Dermis blood vessel endothelial cell (primary cell): ENCODE results near the gene SH2D6. TPM values are rescaled to one million over a fixed set of nuclear protein-coding genes. Genes with fewer than 3 reads are reported as not detected.
"Not testable (repeated sequence)": the region's sequence is repeated elsewhere in the genome, so short reads cannot be mapped to it uniquely, and the experiment has no call there.

ENCODE experiments used
- DNase-seq: peaks from one replicate; pipeline ENCODE4 v3.0.0; 2010
- total RNA-seq: library from RNA; depleted of rRNA; stranded (reverse); fragments of >200 nt; gene quantifications from 2 replicates; pipeline ENCODE4 v1.2.3, GENCODE V29; 2014

SH2D6 gene
- total RNA-seq, 1 donor from 2014 or later = not detected

DNA sequence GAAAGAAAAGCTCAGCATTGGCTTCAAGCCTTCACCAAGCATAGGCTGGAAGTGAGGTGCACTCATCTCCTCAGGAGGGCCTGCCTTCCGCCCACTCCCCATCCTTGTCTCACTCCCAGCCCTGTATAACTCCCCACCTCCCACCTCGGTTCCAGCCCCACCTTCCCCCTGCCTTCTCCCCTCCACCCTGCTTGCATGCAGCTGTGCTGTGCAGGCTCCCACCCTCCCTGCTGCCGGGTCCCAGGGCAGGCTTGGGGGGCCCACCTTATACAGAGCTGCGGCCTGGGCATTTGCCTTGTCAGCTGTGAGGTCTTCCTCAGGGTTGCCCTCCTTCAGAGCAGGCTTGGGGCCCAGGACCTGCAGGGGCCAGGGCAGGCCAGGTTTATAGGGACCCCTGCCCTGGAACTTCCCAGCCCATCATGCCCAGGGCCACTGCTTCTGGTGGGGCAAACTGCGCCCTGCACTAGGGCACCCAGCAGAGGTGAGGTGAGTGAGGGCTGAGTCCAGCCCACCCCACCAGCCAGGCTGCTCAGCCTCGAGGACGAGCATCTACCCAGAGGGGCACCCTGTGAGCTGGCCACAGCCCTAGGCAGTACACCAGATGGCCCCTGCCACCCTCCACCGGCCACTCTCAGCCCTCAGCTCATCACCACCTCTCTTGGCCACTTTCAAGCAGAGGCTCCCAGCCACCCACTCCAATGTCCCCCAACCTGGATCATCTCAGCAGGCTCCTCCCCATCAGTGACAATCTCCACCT is 19.9 kb upstream of the SH2D6 start:
- no peak for DNase-seq

DNA sequence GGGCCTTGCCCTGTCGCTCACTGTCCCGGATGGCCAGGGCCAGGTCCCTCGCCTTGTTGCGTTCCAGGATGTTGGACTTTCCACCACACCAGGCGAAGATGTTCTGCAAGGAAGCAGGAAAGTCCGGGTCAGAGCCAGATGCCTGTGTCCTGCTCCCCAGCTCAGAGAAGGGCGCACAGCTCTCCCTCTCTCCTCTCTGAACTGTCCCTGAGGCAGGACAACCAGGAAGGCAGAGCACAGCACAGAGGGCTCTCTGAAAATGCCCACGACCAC is 19.4 kb upstream of the SH2D6 start:
- DNase-seq = no peak

DNA sequence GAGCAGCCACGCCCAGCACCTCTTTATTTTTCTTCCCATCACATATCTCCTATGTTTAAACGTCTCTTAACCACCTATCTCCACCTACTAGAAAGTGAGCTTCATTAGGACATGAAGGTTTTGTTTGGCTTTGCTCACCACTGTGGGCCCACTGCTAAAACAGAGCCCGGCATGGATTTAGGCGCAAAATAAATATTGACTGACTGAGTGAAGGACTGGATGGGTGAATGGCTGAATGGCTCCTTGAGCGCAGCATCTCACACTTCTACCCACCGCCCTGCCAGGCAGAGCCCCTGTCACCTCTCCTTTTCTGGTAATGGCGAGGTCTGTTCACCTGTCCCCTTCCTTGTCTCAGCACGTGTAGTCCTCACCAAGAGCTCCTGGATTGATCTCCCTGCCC is 18.5 kb upstream of the SH2D6 start:
- DNase-seq = no peak

DNA sequence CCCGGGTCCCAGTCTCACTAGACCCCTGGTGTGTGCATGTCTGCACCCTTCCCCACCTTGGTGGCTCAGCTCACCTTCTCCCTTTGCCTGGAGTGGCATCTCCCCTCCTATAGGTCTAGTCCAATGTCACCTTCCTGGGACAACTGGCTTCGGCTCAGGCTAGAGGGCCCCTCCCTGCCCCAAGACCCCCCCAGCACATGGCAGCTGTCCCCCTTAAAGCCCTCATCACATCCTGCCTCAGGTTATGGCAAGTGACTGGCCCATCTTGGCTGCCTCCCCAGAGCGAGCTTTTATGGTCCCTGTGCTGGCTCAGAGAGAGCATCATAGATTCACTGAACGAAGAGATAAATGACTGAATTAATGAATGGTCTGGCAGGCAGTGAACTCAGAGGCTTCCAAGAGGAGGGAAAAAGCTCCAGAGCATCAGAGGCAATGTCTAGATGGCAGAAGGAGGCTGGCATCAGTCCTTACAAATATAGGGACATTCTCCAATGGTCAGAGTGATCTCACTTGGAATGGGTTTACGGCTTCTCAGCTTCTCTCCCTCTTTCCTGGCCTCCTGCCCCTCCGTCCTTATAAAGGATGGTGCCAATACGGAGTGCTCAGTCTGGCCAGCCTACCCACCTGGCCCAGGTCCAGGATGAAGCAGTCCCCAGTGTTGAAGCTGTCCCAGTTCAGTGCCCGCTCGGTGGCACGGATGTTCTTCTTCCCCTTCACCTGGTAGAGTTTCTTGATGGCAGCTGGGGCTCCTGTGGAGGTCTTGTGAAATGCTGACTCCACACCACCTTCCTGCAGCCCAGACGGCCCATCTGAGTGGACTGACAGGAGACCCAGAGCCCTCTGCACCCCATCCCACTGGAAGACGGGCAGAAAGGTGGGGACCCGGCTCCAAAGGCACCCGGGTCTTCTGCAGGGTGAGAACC is 17.7 kb upstream of the SH2D6 start:
- no peak for DNase-seq

DNA sequence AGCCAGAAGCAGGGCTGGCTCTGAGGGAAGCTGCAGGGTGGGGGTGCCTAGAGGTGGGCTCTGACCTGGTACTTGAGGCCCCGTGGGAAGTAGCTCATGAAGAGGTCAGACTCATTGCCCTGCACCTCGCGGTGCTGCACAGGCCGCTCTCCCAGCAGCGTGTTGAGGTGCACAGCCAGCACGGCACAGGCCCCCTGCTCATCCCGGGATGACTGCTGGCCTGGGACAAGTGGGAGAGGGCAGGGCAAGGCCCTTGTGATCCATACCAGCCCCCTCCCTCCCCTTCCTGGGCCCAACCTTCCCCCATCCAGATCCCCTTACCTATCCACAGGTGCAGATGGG is 17.1 kb upstream of the SH2D6 start:
- DNase-seq = no peak

DNA sequence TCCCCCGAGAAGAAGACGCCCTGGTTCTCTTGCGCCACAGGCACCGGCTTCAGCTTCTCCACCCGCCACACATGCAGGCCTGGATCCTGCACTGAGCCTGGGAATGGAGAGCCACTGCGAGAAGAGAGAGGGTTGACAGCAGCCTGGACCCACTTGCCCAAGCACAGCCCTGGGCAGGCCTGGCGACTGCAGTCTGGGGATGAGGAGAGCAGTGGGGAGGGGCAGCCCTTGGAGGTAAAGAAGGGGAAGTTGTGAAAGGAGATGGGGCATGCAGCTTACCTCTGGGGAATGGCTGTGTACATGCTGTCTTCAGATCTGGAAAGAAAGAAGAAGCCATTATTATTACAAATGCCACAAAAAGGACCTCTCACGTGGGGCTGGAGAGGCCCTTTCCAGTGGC is 16.7 kb upstream of the SH2D6 start:
- DNase-seq = no peak

DNA sequence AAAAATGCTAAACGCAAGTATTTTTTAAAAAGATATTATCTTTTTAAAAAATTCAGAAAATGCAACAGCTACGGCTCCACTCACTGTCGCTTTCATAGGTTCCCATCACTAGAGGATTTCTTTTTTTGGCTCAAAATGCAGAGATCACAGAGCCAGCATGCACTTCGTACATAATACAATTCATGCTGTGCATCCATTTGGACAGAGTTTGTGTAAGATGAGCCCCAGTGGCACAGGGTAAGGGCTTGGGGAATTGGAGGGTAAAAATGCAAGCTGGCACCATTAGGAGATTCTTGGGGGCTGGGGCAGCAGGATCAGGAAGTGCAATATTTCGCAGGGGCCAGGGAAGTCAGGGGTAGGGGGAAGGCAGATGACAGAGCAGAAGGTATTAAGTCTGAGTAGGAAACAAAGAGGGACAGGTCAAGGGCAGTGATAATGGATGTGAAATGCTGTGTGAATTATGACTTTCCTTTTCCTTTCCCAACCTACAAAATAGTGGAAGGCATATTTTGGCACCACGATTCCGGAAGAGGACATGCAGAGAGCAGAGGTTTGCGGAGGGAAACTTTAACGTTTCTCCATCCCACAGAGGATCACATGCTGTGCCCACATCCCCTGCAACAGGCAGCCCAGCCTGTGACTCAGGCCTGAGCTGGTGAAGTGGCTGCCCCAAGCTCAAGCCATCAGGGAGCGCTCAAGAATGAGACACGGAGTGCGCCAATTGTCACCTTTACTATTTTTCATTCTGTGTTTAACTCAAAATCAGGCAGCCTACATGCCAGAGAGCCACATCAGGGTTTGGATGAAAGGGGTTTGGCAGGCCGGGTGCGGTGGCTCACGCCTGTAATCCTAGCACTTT is 13.1 kb upstream of the SH2D6 start:
- peak; percentile 47 for DNase-seq

DNA sequence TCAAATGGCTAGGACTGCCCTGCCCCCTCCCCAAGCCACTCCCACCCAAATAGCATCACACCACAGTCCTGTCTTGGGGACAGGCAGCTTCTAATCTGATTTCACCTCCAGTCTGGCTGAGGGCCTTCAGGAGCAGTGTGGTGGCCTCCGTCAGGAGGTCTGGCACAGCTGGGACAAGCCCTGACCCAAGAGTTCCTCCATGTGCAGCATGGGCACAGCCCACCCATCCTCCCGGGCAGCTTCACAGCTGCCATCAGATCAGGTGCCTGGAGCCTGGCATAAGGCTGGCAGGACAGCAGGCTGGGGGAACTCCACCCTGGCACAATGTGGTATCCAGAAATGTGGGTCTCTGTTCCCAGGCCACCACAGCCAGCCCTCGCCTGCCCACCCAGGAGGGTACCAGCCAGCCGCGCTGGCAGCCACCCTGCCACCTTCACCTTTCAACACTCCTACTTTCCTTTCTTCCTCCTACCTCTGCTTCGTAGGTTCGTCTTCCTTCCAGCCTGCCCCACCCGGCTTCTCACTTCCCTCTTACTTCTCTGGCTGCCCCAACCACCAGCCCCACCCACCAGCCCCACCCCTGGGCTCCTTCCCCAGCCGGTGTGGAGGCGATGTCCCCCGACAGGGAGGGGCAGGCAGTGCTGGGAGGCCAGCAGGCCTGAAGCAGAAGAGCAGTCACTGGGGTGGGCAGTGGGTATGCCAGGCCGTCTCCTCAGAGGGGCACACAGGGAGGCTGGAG is 8.5 kb upstream of the SH2D6 start, which contains the start of gene CAPG:
CAPG (minus strand) TSS at position 522 of the 739 bp plus-strand sequence. CDS start 8,221 bp downstream, outside the sequence.
- no peak for DNase-seq

DNA sequence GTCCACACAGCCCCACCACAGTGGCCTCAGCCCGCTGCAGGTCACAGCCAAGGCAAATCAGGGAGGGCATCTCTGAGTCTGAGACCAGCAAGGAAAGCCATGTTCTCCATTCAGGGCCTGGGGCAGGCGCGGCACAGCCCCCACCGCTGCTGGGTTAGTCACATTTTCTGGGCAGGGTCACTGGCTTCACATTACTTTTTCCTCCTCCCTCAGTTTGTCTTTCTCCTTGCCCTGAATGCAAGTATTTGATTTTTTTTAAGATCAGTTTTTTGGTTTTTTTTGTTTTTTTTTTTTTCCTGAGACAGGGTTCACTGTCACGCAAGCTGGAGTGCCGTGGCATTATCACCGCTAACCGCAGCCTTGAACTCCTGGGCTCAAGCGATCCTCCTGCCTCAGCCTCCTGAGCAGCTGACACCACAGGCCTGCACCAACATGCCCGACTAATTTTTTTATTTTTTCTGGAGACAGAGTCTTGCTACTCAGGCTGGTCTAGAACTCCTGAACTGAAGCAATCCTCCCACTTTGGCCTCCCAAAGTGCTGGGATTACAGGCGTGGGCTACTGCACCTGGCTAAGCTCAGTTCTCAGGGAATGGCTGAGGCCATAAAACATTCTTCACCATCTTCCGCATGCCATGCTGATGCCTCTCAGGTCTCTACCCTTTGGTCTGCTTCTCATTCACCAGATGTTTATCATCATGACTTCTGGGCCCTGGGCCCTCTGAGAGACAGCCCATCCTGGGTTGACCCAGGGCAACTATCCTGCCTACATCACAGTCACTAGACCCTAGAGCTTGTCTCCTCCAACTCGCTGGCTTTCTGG is 7.7 kb upstream of the SH2D6 start:
- no peak for DNase-seq

DNA sequence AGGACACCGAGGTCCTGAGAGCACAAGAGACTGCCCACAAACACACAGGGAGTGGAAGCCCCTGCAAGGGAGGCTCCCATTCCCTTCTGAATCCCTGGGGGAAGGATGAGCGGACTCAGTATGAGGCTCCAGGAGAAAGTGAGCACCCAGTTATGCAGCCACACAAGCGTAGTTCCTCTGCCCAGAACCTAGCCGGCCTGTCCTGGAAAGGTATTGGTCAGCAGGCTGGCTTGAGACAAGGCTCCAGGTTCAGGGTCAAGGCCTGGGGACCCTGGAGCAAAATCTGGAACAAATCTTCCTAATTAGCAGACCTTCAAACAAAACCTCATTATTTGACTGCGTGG is 7.1 kb upstream of the SH2D6 start:
- DNase-seq = no peak

DNA sequence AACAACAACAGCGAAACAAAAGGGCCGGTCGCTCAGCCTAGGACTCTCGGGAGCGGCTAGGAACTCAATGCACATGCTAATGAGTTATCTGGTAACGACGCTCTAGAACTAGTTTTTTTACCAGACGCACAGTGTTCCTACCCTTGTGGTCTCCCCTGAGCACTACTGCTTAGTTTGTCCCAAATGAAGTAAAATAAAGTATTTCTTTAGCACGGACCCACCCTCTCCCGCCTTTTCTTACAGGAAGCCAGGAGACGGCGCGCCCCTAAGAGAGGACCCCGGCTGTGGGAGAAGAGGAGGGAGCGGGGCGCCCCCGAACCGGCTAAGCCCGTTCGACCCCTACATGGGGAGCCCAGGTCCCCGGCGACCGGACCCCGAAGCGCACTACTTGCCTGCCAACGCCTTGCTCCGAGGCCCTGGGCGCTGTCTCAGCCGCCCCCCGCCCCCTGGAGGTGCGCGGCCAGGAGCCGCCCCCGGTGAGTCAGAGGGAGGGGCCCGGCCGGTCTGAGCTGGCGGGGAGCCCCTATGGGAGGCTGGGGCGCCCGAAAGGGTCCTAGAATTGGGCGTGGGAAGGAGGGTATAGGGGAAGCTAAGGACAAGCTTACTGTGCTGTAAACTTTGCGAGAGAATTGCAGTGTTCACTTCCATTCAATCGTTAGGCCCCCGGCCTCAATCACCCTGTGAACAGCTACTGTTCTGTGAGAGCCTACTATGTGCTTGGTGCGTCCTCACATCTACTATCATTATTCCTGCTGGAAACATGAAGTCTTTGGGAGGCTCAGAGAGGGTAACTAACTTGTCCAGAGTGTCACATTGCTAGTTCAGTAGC is 4.7 kb upstream of the SH2D6 start:
- DNase-seq = peak; percentile 56

DNA sequence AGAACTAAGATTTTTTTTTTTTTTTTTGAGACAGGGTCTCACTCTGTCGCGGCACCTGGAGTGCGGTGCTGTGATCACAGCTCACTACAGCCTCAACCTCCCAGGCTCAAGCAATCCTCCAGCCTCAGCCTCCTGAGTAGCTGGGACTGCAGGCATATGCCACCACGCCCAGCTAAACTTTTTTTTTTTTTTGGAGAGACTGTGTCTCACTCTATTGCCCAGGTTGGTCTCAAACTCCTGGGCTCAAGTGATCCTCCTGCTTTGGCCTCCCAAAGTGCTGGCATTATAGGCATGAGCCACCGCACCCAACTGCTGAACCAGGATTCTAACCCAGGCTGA is 4.1 kb upstream of the SH2D6 start:
- not testable (repeated sequence) for DNase-seq

DNA sequence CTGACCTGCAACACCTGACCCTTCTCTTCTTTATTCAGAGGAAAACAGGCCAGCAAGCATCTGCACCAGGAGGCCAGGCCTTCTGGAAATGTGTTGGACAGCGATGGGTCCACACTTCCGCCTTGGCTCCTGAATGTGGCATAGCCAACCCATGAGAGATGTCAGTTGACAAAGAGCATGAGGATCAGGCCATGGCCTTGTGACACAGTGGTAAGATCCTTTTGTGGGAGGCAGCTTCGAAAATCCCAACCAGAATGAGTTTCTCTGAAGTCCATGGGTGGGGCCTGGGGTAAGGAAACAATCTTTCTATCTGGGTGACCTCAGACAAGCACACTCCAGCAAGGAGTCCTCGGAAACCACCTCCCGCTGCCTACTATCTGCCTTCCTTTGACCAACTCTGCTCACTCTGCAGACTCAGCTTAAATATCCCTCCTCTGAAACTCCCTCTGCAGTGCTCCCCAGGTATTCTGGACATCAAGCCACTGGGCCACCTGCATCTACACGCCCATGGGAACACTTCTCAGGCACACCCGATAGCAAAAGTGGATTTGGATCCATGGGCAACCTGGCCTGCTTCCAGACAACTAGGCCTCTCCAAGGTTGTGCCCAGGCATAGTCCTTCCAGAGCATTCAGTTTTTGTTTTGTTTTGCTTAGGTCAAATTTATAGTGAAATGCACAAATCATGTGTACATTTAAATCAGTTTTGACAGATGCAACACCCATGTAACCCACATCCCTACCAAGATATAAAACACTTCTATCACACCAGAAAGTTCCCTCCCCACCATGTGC is 3.6 kb upstream of the SH2D6 start:
- no peak for DNase-seq

DNA sequence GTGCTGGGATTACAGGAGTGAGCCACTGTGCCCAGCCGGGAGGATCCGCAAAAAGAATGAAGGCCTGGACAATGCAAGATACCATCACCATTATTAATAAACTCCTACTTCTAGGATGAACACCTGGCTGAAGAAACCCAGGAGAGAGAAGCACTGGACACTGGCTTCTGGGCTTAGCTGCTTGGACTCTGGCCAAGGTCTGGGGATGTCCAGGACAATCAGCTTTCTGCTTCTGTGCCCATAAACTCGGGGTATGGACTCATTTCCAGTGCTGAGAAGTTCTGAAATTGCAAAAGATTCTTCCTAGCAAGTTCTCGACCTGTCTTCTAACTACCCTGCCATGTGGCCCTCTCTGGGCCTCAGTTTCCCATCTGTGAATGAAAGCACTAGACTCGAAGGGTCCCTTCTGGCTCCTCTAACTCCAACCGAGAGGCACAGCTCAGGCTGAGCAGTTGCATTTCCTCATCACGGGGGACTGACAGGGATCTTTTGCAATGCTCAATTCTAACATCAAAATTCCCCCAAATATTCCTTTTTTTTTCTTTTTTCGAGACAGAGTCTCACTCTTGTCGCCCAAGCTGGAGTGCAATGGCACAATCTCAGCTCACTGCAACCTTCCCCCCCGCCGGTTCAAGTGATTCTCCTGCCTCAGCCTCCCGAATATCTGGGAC is 2.4 kb upstream of the SH2D6 start:
- DNase-seq = no peak

DNA sequence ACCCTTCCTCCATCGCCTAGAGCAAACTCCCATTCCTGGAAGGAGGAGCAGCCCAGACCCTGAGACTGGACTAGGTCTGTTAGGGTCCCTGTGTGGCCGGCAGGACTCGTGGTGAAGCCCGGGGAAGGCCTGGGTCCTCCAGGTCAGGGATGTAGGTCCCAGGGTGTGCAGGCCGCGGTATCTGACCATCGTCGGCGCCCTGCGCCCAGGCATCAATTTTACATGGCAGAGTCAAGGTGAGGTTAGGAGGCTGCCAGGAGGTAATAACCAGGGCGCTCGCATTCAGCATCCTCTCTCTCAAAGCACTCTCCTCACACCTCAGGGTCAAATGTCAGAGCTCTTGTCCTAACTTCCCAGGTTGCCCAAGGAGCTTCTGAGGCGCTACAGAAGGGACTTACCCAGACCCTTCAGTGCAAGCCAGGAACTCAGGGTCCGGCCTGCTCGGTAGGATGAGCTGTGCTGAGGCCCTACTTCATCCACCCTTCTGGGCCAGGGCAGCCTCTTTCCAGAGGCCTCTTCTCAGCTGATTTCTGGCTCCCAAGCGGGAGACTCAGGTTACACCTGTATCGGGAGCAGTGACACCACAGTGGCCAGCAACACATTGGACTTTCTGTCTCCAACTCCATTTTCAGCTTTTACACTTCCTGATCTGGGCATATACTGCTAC is 628 bp downstream of the SH2D6 start:
- no peak for DNase-seq

DNA sequence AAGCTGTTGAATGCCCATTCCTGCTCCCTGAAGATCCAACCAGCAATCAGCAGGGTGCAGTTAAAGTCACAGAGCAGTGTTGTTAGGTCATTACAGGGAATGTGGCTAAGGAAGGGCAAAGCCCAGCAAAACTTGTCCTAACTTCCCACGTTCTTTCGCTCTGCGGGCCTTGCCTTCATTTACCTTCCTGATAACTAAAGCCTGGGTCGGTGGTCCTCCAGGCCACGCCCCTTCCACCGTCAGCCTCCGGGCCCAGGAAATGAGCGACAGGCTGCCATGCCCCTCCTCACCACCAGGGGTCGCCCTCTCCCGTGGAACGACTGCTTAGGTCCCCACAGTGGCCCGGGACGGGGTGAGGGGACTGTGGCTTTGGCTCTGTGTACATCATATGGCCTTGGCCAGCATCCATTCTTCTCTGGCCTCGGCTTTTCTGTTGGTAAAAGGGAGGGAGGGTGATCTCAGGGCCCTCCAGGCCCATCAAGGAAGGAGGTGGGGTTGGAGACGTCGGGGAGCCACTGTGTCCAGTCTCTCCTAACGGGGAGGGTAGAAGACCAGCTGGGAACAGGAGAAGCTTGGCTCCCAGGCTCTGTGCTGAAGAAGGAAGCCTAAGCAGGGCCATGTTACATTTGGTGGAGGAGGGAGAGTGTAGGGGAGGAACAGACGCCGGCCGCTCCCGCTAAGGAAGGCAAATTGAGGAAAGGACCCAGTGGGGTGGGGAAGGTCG is 2.2 kb downstream of the SH2D6 start:
- peak; percentile 85 for DNase-seq

DNA sequence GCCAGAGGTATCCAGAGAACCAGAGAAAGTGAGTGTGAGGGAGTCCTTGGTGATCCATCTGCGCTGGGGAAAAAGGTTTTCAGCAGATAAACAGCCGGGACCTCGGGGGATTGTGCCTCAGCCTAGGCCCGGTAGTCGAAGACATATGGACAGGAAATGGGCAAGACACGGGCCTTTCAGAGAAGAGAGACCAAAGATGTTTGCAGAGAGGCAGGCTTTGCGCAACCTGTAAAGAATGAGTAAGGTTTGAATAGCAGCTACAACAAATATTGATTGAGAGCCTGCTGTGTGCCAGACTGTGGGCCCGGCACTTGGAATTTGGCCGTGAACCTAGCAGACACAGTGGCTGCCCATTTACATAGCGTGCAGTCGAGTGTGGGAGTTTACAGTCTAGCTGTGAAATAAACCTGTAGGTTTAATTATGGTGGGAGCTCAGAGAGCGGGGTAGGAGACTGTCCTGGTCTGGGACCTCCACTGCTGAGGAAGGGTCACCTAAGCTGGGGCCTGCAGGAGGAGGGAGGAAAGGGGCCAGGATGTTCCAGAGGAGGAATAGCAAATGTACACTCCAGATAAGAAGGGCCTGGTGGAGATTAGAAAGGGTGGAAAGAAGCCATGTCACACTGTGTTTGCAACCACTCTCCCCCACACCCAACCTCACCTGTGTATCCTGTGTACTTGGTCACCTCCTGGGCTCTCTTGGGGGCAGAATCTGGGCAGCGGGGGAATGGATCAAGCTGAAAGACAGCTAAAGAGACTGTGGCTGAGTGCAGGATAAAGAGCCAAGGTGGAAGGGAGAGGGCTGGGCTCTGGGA is 3.0 kb downstream of the SH2D6 start:
- DNase-seq = no peak
